GM12865 (cell line): ENCODE measurements around the gene FFAR4.

ENCODE experiments used
- DNase-seq: peaks from one replicate; pipeline ENCODE4 v3.0.0; 2010; ENCODE audit warnings: low read depth
- H3K4me3 ChIP-seq: 2 replicates; pipeline ENCODE4 v1.5.1; 2011; ENCODE audit warnings: mild to moderate bottlenecking, low read depth, low read length, control low read depth
- TF ChIP-seq, protein P1 (sequence below): IDR thresholded peaks from 2 replicates; pipeline ENCODE4 v1.5.1; 2011; ENCODE audit warnings: low read length, control low read depth, low read depth, inconsistent platforms; ENCODE audit not compliant: insufficient read depth; ENCODE audit errors: missing control alignments

FFAR4 gene

DNA sequence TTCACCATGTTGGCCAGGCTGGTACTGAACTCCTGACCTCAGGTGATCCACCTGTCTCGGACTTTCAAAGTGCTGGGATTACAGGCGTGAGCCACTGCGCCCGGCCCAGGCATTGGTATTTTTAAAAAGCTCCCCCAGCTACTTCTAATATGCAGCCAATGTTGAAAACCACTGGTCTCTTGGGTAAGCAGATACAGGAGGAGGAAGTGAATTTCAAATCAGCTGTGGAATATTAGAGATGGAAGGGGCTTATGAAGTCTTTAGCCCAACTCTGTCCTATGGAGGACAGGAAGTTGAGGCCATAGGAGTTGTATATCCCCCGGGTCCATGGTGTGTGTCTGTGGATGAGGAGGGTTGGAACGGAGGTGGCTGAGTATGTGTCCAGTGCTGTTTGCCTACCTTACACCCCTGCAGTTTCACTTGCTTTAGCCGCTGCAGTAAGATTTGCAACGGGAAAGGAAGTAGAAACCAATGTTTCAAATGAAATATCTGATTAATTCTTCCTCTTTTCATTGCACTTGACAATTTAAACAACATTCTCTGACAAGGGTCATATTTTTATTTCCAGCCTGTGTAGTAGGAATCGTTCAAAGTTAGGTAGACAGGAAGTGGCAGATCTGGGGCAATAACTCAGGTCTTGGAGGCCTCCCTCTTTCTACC is 49.2 kb downstream of the FFAR4 start:
- H3K4me3 ChIP-seq, result no peak overlapping the region
- TF ChIP-seq, protein P1, sequence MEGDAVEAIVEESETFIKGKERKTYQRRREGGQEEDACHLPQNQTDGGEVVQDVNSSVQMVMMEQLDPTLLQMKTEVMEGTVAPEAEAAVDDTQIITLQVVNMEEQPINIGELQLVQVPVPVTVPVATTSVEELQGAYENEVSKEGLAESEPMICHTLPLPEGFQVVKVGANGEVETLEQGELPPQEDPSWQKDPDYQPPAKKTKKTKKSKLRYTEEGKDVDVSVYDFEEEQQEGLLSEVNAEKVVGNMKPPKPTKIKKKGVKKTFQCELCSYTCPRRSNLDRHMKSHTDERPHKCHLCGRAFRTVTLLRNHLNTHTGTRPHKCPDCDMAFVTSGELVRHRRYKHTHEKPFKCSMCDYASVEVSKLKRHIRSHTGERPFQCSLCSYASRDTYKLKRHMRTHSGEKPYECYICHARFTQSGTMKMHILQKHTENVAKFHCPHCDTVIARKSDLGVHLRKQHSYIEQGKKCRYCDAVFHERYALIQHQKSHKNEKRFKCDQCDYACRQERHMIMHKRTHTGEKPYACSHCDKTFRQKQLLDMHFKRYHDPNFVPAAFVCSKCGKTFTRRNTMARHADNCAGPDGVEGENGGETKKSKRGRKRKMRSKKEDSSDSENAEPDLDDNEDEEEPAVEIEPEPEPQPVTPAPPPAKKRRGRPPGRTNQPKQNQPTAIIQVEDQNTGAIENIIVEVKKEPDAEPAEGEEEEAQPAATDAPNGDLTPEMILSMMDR, result no peak
- DNase-seq, result no peak

DNA sequence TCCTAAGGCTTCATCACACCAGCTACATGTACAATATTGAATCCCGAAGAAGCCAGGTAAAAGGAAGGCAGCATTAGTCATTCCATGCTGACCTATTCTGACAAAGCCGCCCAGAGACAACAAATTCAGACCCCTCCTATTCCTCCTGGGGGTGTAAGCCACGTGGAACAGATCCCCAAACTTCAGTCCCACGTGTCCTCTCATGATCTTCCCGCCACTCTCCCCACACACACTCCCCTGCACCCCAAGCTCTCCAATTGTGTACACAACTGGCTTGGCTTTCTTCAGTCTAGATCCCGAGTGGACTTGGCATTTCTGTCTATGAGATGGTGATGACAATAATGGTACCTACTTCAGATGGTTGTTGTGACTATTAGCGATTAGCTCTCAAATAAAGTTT is 54.5 kb downstream of the FFAR4 start:
- no peak for DNase-seq
- TF ChIP-seq, protein P1, result no peak
- H3K4me3 ChIP-seq, result no peak overlapping the region

DNA sequence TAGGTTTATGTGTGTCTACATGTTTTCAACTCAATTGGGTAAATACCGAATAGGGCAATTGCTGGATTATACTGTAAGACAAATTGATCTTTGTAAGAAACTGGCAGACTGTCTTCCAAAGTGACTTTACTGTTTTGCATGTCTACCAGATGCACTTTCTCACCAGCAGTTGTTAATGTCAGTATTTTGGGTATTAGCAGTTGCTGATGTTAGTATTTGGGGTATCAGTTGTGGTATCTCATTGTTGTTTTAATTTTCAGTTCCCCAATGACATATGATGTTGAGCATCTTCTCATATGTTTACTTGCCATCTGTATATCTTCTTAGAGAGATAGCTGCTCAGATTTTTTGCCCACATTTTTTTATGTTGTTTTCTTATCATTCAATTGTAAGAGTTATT is 56.5 kb downstream of the FFAR4 start:
- DNase-seq, result peak; percentile 20
- no peak overlapping the region for H3K4me3 ChIP-seq
- TF ChIP-seq, protein P1, result no peak

DNA sequence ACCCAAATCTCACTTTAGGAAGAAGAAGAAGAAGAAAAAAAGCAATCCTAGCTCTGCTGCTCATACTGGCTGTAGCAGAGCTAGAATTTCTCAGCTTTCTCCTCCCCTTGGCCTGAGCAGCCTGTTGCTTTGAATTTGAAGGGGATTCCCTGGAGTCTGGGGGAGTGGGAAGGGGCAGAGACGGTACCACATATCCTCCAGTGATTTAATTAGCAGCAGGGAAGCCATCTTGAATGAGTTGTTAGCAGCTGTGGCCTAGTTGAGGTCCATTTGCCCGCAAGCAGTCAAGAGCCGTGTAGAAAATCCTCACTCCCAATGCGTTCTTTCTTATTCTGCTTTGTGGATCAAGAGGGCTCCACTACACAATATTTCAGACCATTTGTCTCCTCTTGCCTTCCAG is 62.4 kb downstream of the FFAR4 start:
- TF ChIP-seq, protein P1, result no peak
- no peak overlapping the region for H3K4me3 ChIP-seq
- no peak for DNase-seq

DNA sequence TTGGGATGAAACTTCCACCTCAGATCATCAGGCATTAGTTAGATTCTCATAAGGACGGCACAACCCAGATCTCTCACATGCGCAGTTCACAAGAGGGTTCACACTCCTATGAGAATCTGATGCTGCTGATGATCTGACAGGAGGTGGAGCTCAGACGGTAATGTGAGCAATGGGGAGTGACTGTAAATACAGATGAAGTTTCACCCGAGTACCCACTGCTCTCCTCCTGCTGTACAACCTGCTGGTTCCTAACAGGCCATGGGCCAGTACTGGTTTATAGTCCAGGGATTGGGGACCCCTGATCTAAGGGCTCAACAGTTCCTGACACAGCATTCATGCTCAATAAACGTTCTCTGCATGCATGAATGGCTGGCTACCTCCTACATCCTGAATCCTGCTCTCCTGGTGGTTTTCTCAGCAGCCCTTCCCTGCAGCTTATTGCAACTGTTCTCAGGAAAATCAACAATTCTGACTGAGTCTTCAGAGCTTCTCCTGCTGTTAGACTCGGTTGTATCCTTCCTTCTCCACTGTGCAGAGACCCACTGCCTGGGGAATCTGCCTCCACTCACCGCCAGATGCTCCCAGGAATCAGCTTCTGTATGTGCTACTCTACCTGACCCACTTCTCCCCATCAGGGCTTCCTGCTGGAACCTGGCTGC is 63.3 kb downstream of the FFAR4 start:
- H3K4me3 ChIP-seq, result no peak overlapping the region
- no peak for DNase-seq
- TF ChIP-seq, protein P1, result no peak

DNA sequence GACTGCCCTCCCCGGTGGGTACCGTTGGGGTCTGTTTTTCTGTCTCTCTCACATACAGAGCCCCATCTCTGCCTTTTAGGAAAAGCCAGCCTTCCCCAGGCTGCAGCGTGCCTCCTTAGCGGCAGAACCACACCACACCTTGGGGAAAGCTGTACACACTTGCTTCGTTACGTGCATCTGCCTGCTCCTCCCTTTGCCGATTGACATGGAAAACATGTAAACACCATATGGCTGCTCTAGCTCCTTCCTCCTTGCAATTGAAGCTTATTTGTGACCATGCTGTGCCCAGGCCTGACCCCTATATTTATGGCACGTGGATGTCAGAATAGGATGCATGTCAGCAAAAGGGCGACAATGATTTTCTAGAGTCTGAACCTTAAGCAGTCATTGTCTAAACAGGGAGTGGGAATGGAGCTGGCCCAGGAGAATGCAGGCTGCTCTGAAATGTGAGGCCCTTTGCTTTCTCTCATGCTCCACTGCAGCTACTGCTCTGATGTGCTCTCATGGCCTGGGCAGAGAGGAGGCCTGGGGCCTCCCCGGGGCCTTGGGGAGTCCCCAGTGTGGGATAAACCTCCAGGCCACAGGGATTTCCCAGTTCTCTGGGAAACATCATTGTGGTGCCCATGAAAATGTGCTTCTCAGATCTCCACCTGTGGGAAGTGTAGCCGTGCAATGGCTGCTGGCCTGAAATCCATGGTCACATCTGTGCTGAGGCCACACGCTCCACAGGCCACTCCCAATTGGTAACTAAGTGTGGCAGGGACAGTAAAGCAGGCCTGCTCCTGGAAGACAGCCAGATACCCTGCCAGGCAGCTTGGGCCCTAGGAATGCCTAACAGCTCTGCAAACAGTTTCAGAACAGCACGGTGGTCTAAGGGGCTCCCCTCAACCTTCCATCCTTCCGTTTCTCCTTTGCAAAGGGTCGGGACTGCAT is 64.4 kb downstream of the FFAR4 start:
- H3K4me3 ChIP-seq, result no peak overlapping the region
- TF ChIP-seq, protein P1, result no peak
- peak; percentile 9 for DNase-seq
